NCI-H82 (cell line): ENCODE results near the gene GJD4.

Experiments used
- DNase-seq: peaks from one replicate; lab custom pipeline; 2025; lab: John Stamatoyannopoulos, UW

GJD4 gene

GRCh38 chr10:35626971-35627507, 21.9 kb downstream of the GJD4 start:
- DNase-seq: peak; percentile 83

- no peak for DNase-seq
These were observed 26.3 kb downstream of the GJD4 start for GRCh38 chr10:35631404-35631803.

- no peak for DNase-seq
These were observed 26.9 kb downstream of the GJD4 start for GRCh38 chr10:35632027-35632426.

- DNase-seq: peak; percentile 92
These were observed 28.2 kb downstream of the GJD4 start for GRCh38 chr10:35633006-35633980.

- DNase-seq: peak; percentile 82
These were observed 30.4 kb downstream of the GJD4 start for GRCh38 chr10:35635576-35635975.

- peak; percentile 29 for DNase-seq
These were observed 31.8 kb downstream of the GJD4 start for GRCh38 chr10:35636956-35637355.

GRCh38 chr10:35637462-35637861, 32.3 kb downstream of the GJD4 start:
- DNase-seq: peak; percentile 57

GRCh38 chr10:35638101-35638500, 33.0 kb downstream of the GJD4 start:
- peak; percentile 7 for DNase-seq

- peak; percentile 38 for DNase-seq
These were observed 34.0 kb downstream of the GJD4 start for GRCh38 chr10:35639021-35639727.

GRCh38 chr10:35639728-35640401, 34.7 kb downstream of the GJD4 start:
- DNase-seq: peak; percentile 52

- peak; percentile 73 for DNase-seq
These were observed 35.3 kb downstream of the GJD4 start for GRCh38 chr10:35640474-35640873.

- peak; percentile 83 for DNase-seq
These were observed 36.0 kb downstream of the GJD4 start for GRCh38 chr10:35640951-35641675.

- no peak for DNase-seq
These were observed 36.5 kb downstream of the GJD4 start for GRCh38 chr10:35641676-35642034.

- peak; percentile 92 for DNase-seq
These were observed 37.1 kb downstream of the GJD4 start, which contains the start of gene FZD8 for GRCh38 chr10:35642035-35642792. Gene FZD8, minus strand, starts transcription at chr10:35642296. Its CDS starts 867 bp downstream, at chr10:35641429.

GRCh38 chr10:35642793-35643114, 37.6 kb downstream of the GJD4 start:
- DNase-seq: no peak

GRCh38 chr10:35643151-35644049, 38.3 kb downstream of the GJD4 start:
- peak; percentile 36 for DNase-seq

- peak; percentile 7 for DNase-seq
These were observed 39.2 kb downstream of the GJD4 start for GRCh38 chr10:35644050-35644950.

GRCh38 chr10:35650894-35651293, 45.8 kb downstream of the GJD4 start:
- no peak for DNase-seq

GRCh38 chr10:35652824-35653223, 47.7 kb downstream of the GJD4 start:
- DNase-seq: no peak
